Prostate gland (tissue), 2 donors: ENCODE results near the gene SIDT2.

ENCODE experiments used
- CTCF ChIP-seq, 4 experiments: fragments of 200-600 bp in 2 of 4; fragments of 450-650 bp in 2 of 4; sonication (generic) in 2 of 4; IDR thresholded peaks; 1 replicate in 3 of 4; 2 replicates in 1 of 4; pipeline ENCODE4 v1.5.1; 2016 to 2019; ENCODE audit warnings: antibody characterized with exemption in 4 of 4, mild to moderate bottlenecking in 2 of 4, moderate library complexity in 2 of 4
- POLR2A ChIP-seq: fragments of 450-650 bp; IDR thresholded peaks from one replicate; pipeline ENCODE4 v1.6.1; 2016; ENCODE audit warnings: antibody characterized with exemption, mild to moderate bottlenecking

GRCh38 chr11:117200813-117201657 is 22.5 kb downstream of the SIDT2 start:
- TF ChIP-seq CTCF (IDR thresholded peaks at IDR 0.05) (no peak), POLR2A (no peak)
